Endothelial cell (in vitro differentiated cells): Measurements from ENCODE around the gene POFUT2. TPM values are rescaled to one million over a fixed set of nuclear protein-coding genes. Genes with fewer than 3 reads are reported as not detected.

Experiments
- DNase-seq: peaks from one replicate; pipeline ENCODE4 v3.0.0; 2021; ENCODE audit warnings: low spot score
- H3K27ac Mint-ChIP-seq: one replicate; pipeline ENCODE4 v1.8.0; 2021; ENCODE audit warnings: mixed read lengths, inconsistent platforms; ENCODE audit not compliant: unreplicated experiment
- H3K27me3 Mint-ChIP-seq: one replicate; pipeline ENCODE4 v1.8.0; 2021; ENCODE audit warnings: mild to moderate bottlenecking, moderate library complexity, mixed read lengths, inconsistent platforms; ENCODE audit not compliant: unreplicated experiment
- H3K36me3 Mint-ChIP-seq: one replicate; pipeline ENCODE4 v1.8.0; 2021; ENCODE audit warnings: mild to moderate bottlenecking, low read depth, mixed read lengths, inconsistent platforms; ENCODE audit not compliant: unreplicated experiment
- H3K4me1 Mint-ChIP-seq: one replicate; pipeline ENCODE4 v1.8.0; 2021; ENCODE audit warnings: mild to moderate bottlenecking, mixed read lengths, inconsistent platforms; ENCODE audit not compliant: unreplicated experiment
- H3K4me3 Mint-ChIP-seq: one replicate; pipeline ENCODE4 v1.8.0; 2021; ENCODE audit warnings: mild to moderate bottlenecking, mixed read lengths, inconsistent platforms; ENCODE audit not compliant: unreplicated experiment
- H3K9me3 Mint-ChIP-seq: one replicate; pipeline ENCODE4 v1.8.0; 2021; ENCODE audit warnings: mixed read lengths, inconsistent platforms; ENCODE audit not compliant: unreplicated experiment
- CTCF ChIP-seq: fragments of 200-600 bp; sonication (generic); IDR thresholded peaks from one replicate; pipeline ENCODE4 v1.5.0; 2021; ENCODE audit warnings: antibody characterized with exemption; ENCODE audit not compliant: unreplicated experiment
- total RNA-seq: library from RNA; stranded (reverse); fragmentation: NEBNext Ultra II Directional; extraction: Animal tissue kit (Norgen Biotek cat#: 25700); gene quantifications from one replicate; pipeline ENCODE4 v1.2.1, GENCODE V29; 2021; ENCODE audit not compliant: unreplicated experiment

POFUT2 gene
- total RNA-seq, 1 donor from 2014 or later, result 37.8 TPM

GRCh38 chr21:45249626-45250025 is 38.1 kb downstream of the POFUT2 start:
- TF ChIP-seq CTCF, result no peak
- no peaks in the 10 kb centered on the region for H3K4me1 Mint-ChIP-seq
- H3K9me3 Mint-ChIP-seq, result no peaks in the 10 kb centered on the region
- no peak overlapping the region for H3K27ac Mint-ChIP-seq
- H3K4me3 Mint-ChIP-seq, result no peak overlapping the region
- DNase-seq, result no peak
- peaks cover under 1% of the 10 kb centered on the region for H3K36me3 Mint-ChIP-seq
- peaks cover 3% of the 10 kb centered on the region for H3K27me3 Mint-ChIP-seq

- no peak for TF ChIP-seq CTCF
- H3K9me3 Mint-ChIP-seq, result no peaks in the 10 kb centered on the region
- H3K27ac Mint-ChIP-seq, result no peak overlapping the region
- H3K4me3 Mint-ChIP-seq, result no peak overlapping the region
- peaks cover 3% of the 10 kb centered on the region for H3K27me3 Mint-ChIP-seq
- peaks cover 3% of the 10 kb centered on the region for H3K36me3 Mint-ChIP-seq
- no peak for DNase-seq
- H3K4me1 Mint-ChIP-seq, result no peaks in the 10 kb centered on the region
These were observed 38.8 kb downstream of the POFUT2 start for GRCh38 chr21:45248893-45249381.

- H3K4me3 Mint-ChIP-seq, result no peak overlapping the region
- no peaks in the 10 kb centered on the region for H3K4me1 Mint-ChIP-seq
- H3K9me3 Mint-ChIP-seq, result peaks cover 3% of the 10 kb centered on the region
- H3K27me3 Mint-ChIP-seq, result peaks cover 3% of the 10 kb centered on the region
- no peak for TF ChIP-seq CTCF
- H3K27ac Mint-ChIP-seq, result no peak overlapping the region
- no peak for DNase-seq
- H3K36me3 Mint-ChIP-seq, result peaks cover 7% of the 10 kb centered on the region
These were observed 39.3 kb downstream of the POFUT2 start for GRCh38 chr21:45248301-45248892.

- no peak overlapping the region for H3K4me3 Mint-ChIP-seq
- no peak overlapping the region for H3K27ac Mint-ChIP-seq
- H3K27me3 Mint-ChIP-seq, result peaks cover 3% of the 10 kb centered on the region
- peaks cover 7% of the 10 kb centered on the region for H3K36me3 Mint-ChIP-seq
- DNase-seq, result no peak
- H3K9me3 Mint-ChIP-seq, result peaks cover 6% of the 10 kb centered on the region
- no peaks in the 10 kb centered on the region for H3K4me1 Mint-ChIP-seq
- no peak for TF ChIP-seq CTCF
These were observed 41.0 kb downstream of the POFUT2 start for GRCh38 chr21:45246386-45247320.
